NB4 (cell line): ENCODE results near the gene ACTBL2.

Experiments
- MYC ChIP-seq: IDR thresholded peaks from 2 replicates; pipeline ENCODE4 v1.6.1; 2011; ENCODE audit warnings: low read depth, low read length
- POLR2A ChIP-seq: IDR thresholded peaks from 2 replicates; pipeline ENCODE4 v1.6.1; 2011; ENCODE audit warnings: mild to moderate bottlenecking; ENCODE audit not compliant: insufficient read length; ENCODE audit errors: extremely low read depth
- TF ChIP-seq, protein P1 (sequence below): IDR thresholded peaks from one replicate; pipeline ENCODE4 v1.5.1; 2012; ENCODE audit warnings: low read depth, low read length
- TF ChIP-seq, protein P2 (sequence below): IDR thresholded peaks from 2 replicates; pipeline ENCODE4 v1.6.1; 2011; ENCODE audit warnings: low read depth, low read length

- TF ChIP-seq, protein P1, sequence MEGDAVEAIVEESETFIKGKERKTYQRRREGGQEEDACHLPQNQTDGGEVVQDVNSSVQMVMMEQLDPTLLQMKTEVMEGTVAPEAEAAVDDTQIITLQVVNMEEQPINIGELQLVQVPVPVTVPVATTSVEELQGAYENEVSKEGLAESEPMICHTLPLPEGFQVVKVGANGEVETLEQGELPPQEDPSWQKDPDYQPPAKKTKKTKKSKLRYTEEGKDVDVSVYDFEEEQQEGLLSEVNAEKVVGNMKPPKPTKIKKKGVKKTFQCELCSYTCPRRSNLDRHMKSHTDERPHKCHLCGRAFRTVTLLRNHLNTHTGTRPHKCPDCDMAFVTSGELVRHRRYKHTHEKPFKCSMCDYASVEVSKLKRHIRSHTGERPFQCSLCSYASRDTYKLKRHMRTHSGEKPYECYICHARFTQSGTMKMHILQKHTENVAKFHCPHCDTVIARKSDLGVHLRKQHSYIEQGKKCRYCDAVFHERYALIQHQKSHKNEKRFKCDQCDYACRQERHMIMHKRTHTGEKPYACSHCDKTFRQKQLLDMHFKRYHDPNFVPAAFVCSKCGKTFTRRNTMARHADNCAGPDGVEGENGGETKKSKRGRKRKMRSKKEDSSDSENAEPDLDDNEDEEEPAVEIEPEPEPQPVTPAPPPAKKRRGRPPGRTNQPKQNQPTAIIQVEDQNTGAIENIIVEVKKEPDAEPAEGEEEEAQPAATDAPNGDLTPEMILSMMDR: no peak
- TF ChIP-seq MYC: no peak
- no peak for TF ChIP-seq POLR2A
- TF ChIP-seq, protein P2, sequence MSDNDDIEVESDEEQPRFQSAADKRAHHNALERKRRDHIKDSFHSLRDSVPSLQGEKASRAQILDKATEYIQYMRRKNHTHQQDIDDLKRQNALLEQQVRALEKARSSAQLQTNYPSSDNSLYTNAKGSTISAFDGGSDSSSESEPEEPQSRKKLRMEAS: no peak
Measured at GRCh38 chr5:57486027-57486602, 3.5 kb upstream of the ACTBL2 start.
